MM.1S (cell line): ENCODE results near the gene RGS13.

ENCODE experiments used
- DNase-seq: peaks from one replicate; pipeline ENCODE4 v3.0.0-alpha.2; 2015
- H2AFZ ChIP-seq: fragments of 300-600 bp; sonication (generic); 2 replicates; pipeline ENCODE4 v1.6.0; 2016; ENCODE audit warnings: antibody characterized with exemption, low read length
- H3F3A ChIP-seq: fragments of 300-600 bp; sonication (generic); 2 replicates; pipeline ENCODE4 v1.6.1; 2016; ENCODE audit warnings: mild to moderate bottlenecking, antibody characterized with exemption, low read length, moderate library complexity, mixed read lengths; ENCODE audit not compliant: insufficient read depth
- H3K27ac ChIP-seq: fragments of 300-600 bp; sonication (generic); 2 replicates; pipeline ENCODE4 v1.5.1; 2016; ENCODE audit warnings: mild to moderate bottlenecking, low read length
- H3K27me3 ChIP-seq: fragments of 300-600 bp; sonication (generic); replicated peaks from 2 replicates; pipeline ENCODE4 v1.6.0; 2016; ENCODE audit warnings: low read length; ENCODE audit not compliant: insufficient read depth
- H3K36me3 ChIP-seq: fragments of 300-600 bp; sonication (generic); replicated peaks from 2 replicates; pipeline ENCODE4 v1.6.1; 2016; ENCODE audit warnings: mild to moderate bottlenecking, low read length, mixed read lengths; ENCODE audit not compliant: insufficient read depth
- H3K4me1 ChIP-seq: fragments of 300-600 bp; sonication (generic); 2 replicates; pipeline ENCODE4 v1.6.1; 2016; ENCODE audit warnings: low read length, mixed read lengths
- H3K4me2 ChIP-seq: fragments of 300-600 bp; sonication (generic); 2 replicates; pipeline ENCODE4 v1.6.0; 2016; ENCODE audit warnings: low read depth, low read length
- H3K4me3 ChIP-seq: fragments of 300-600 bp; sonication (generic); 2 replicates; pipeline ENCODE4 v1.5.1; 2016; ENCODE audit warnings: low read length, mixed read lengths
- H3K79me2 ChIP-seq: fragments of 300-600 bp; sonication (generic); 2 replicates; pipeline ENCODE4 v1.6.1; 2016; ENCODE audit warnings: mixed run types, low read length, mixed read lengths
- H3K9ac ChIP-seq: fragments of 300-600 bp; sonication (generic); 2 replicates; pipeline ENCODE4 v1.6.1; 2016; ENCODE audit warnings: low read length, mixed read lengths
- H3K9me2 ChIP-seq: fragments of 300-600 bp; sonication (generic); replicated peaks from 2 replicates; pipeline ENCODE4 v1.6.1; 2016; ENCODE audit warnings: mild to moderate bottlenecking, low read length, mixed read lengths; ENCODE audit not compliant: insufficient read depth
- H3K9me3 ChIP-seq: fragments of 300-600 bp; sonication (generic); replicated peaks from 2 replicates; pipeline ENCODE4 v1.6.1; 2016; ENCODE audit warnings: mild to moderate bottlenecking, low read length, mixed read lengths; ENCODE audit not compliant: insufficient read depth
- H4K20me1 ChIP-seq: fragments of 300-600 bp; sonication (generic); 2 replicates; pipeline ENCODE4 v1.6.1; 2016; ENCODE audit warnings: mild to moderate bottlenecking, low read length, moderate library complexity, mixed read lengths; ENCODE audit not compliant: insufficient read depth
- EZH2 ChIP-seq: fragments of 300-600 bp; sonication (generic); optimal IDR thresholded peaks from 2 replicates; pipeline ENCODE3; 2017; ENCODE audit warnings: low read depth, mild to moderate bottlenecking, antibody characterized with exemption, low read length, mixed read lengths
- EZH2phosphoT487 ChIP-seq: fragments of 300-600 bp; sonication (generic); IDR thresholded peaks from 2 replicates; pipeline ENCODE4 v1.6.1; 2018; ENCODE audit warnings: antibody characterized with exemption, low read length
- TF ChIP-seq, protein P1 (sequence below): fragments of 300-600 bp; sonication (generic); IDR thresholded peaks from 2 replicates; pipeline ENCODE4 v1.5.1; 2016; ENCODE audit warnings: antibody characterized with exemption, low read length, mixed read lengths

RGS13 gene

DNA sequence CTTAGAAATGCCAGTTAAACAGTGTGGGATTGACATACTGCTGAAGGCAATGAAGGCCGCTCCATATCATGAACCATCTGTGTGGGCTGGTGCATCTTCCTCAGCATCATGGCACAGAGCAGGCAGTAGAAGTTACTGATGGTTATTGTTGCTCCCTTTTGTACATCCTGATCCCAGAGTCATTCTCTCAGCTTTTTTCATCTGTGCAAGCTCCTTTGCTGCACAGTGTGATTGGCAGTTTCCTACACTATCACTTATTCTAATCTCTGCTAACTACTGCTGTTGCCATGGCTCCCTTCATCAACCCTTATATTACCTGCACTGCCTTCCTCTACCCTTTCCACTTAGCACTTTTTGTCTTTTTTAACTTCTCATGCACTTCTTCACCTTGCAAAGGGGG is 16.2 kb downstream of the RGS13 start:
- Histone ChIP-seq H3K27me3 (no peaks in the 10 kb centered on the region), H3K4me2 (no peak overlapping the region), H3K9me2 (no peaks in the 10 kb centered on the region), H3K4me1 (peaks cover 4% of the 10 kb centered on the region), H3K4me3 (no peak overlapping the region), H3K27ac (no peak overlapping the region), H3K36me3 (no peaks in the 10 kb centered on the region), H3K9me3 (no peaks in the 10 kb centered on the region), H4K20me1 (no peaks in the 10 kb centered on the region), H3K79me2 (no peaks in the 10 kb centered on the region), H3K9ac (no peak overlapping the region), H2AFZ (no peak overlapping the region), H3F3A (no peaks in the 10 kb centered on the region)
- TF ChIP-seq EZH2phosphoT487 (no peak), EZH2 (no peak)
- TF ChIP-seq, protein P1, sequence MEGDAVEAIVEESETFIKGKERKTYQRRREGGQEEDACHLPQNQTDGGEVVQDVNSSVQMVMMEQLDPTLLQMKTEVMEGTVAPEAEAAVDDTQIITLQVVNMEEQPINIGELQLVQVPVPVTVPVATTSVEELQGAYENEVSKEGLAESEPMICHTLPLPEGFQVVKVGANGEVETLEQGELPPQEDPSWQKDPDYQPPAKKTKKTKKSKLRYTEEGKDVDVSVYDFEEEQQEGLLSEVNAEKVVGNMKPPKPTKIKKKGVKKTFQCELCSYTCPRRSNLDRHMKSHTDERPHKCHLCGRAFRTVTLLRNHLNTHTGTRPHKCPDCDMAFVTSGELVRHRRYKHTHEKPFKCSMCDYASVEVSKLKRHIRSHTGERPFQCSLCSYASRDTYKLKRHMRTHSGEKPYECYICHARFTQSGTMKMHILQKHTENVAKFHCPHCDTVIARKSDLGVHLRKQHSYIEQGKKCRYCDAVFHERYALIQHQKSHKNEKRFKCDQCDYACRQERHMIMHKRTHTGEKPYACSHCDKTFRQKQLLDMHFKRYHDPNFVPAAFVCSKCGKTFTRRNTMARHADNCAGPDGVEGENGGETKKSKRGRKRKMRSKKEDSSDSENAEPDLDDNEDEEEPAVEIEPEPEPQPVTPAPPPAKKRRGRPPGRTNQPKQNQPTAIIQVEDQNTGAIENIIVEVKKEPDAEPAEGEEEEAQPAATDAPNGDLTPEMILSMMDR: no peak
- DNase-seq: no peak

GRCh38 chr1:192654120-192654519 is 18.2 kb downstream of the RGS13 start:
- Histone ChIP-seq H3K9me3 (no peaks in the 10 kb centered on the region), H3F3A (no peaks in the 10 kb centered on the region), H3K9ac (no peak overlapping the region), H3K36me3 (no peaks in the 10 kb centered on the region), H3K9me2 (no peaks in the 10 kb centered on the region), H3K27me3 (no peaks in the 10 kb centered on the region), H2AFZ (no peak overlapping the region), H3K4me1 (peaks cover 4% of the 10 kb centered on the region), H3K4me3 (no peak overlapping the region), H3K27ac (no peak overlapping the region), H3K79me2 (no peaks in the 10 kb centered on the region), H3K4me2 (no peak overlapping the region), H4K20me1 (no peaks in the 10 kb centered on the region)
- TF ChIP-seq EZH2 (no peak), EZH2phosphoT487 (no peak)
- TF ChIP-seq, protein P1: no peak
- DNase-seq: no peak

DNA sequence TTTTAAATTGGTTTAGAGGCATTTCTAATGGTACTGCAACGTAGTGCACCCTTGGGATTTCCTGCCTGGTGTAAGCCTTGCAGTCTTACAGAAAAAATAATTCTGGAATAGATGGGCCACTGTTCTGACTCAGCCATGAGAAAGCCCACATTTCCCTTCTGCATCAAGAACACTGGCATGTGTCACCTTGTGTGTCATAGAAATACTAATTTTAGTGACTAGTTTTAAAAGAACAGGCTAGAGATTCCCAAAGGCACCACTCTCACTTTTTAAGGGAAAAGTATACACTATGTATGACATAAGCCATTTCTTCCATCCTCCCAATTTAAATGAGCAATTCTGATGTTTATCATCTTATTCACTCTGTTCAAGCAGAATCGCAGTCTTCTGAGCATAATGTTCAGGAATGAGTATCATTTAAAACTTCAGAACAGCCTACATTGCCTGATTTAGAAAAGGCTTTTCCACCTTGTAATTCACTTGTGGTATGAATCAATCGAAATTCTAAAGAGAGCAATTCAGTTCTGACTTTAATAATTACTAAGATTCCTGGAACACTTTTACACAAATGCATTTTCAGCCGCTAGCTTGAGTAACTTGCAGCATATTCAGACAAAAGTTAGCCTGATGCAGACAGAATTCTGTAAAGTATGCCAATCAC is 18.8 kb downstream of the RGS13 start:
- Histone ChIP-seq H3K9me2 (no peaks in the 10 kb centered on the region), H3K27ac (no peak overlapping the region), H3K36me3 (no peaks in the 10 kb centered on the region)

More for the DNA sequence above, 18.8 kb downstream of the RGS13 start:
- H4K20me1 ChIP-seq: no peaks in the 10 kb centered on the region
- no peak overlapping the region for H3K4me3 ChIP-seq
- H3F3A ChIP-seq: no peaks in the 10 kb centered on the region
- H3K4me2 ChIP-seq: no peak overlapping the region
- peaks cover 4% of the 10 kb centered on the region for H3K4me1 ChIP-seq
- H3K9ac ChIP-seq: no peak overlapping the region
- no peak overlapping the region for H2AFZ ChIP-seq
- H3K9me3 ChIP-seq: no peaks in the 10 kb centered on the region
- DNase-seq: no peak
- TF ChIP-seq EZH2phosphoT487 (no peak), EZH2 (no peak)
- TF ChIP-seq, protein P1: no peak
- H3K27me3 ChIP-seq: no peaks in the 10 kb centered on the region
- H3K79me2 ChIP-seq: no peaks in the 10 kb centered on the region
